HepG2 (cell line): ENCODE measurements around the gene LRRC42. TPM values are rescaled to one million over a fixed set of nuclear protein-coding genes. Genes with fewer than 3 reads are reported as not detected.

Source experiments
- ATRX ChIP-seq: sonication (generic); formaldehyde crosslinking; IDR thresholded peaks from 2 replicates; pipeline ENCODE4 v1.4.0; 2020; ENCODE audit warnings: missing genetic modification reagents, borderline replicate concordance
- CBX1 ChIP-seq: IDR thresholded peaks from one replicate; pipeline ENCODE4 v1.6.1; 2016; ENCODE audit warnings: antibody characterized with exemption, low read depth
- CEBPB ChIP-seq: IDR thresholded peaks from 2 replicates; pipeline ENCODE4 v1.6.1; 2011; ENCODE audit warnings: low read depth, low read length, improper control_type of control experiment, borderline replicate concordance
- ELF1 ChIP-seq: sonication (generic); formaldehyde crosslinking; IDR thresholded peaks from 2 replicates; pipeline ENCODE4 v1.4.0; 2020; ENCODE audit warnings: missing genetic modification reagents
- ELF4 ChIP-seq: sonication (generic); formaldehyde crosslinking; IDR thresholded peaks from 2 replicates; pipeline ENCODE4 v1.5.0; 2020; ENCODE audit warnings: missing genetic modification reagents, mild to moderate bottlenecking, moderate library complexity, borderline replicate concordance
- GATA4 ChIP-seq: sonication (generic); IDR thresholded peaks from 2 replicates; pipeline ENCODE4 v1.6.1; 2016; ENCODE audit warnings: antibody characterized with exemption, low read depth, borderline replicate concordance
- MAFF ChIP-seq: IDR thresholded peaks from 2 replicates; pipeline ENCODE4 v1.6.1; 2011; ENCODE audit warnings: low read depth, low read length, improper control_type of control experiment
- MED1 ChIP-seq: sonication (generic); formaldehyde crosslinking; IDR thresholded peaks from 2 replicates; pipeline ENCODE4 v1.4.0; 2020; ENCODE audit warnings: missing genetic modification reagents
- MXI1 ChIP-seq: IDR thresholded peaks from 3 replicates; pipeline ENCODE4 v1.6.1; 2012; ENCODE audit warnings: low read depth, low read length, inconsistent platforms, borderline replicate concordance
- PHF21A ChIP-seq: sonication (generic); formaldehyde crosslinking; IDR thresholded peaks from 2 replicates; pipeline ENCODE4 v1.5.0; 2020; ENCODE audit warnings: mild to moderate bottlenecking, missing genetic modification reagents
- RCOR2 ChIP-seq: IDR thresholded peaks from 2 replicates; pipeline ENCODE4 v1.6.1; 2016; ENCODE audit warnings: missing biosample characterization, missing genetic modification reagents
- ZNF224 ChIP-seq: sonication (generic); formaldehyde crosslinking; IDR thresholded peaks from 2 replicates; pipeline ENCODE4 v1.5.0; 2020; ENCODE audit warnings: mild to moderate bottlenecking, missing genetic modification reagents
- ZNF563 ChIP-seq: sonication (generic); formaldehyde crosslinking; IDR thresholded peaks from 2 replicates; pipeline ENCODE4 v1.8.0; 2022; ENCODE audit warnings: mild to moderate bottlenecking, moderate library complexity, missing genetic modification reagents
- ZNF850 ChIP-seq: sonication (generic); formaldehyde crosslinking; conservative IDR thresholded peaks from 2 replicates; pipeline ENCODE4 v1.9.0; 2021; ENCODE audit warnings: mild to moderate bottlenecking, missing genetic modification reagents
- polyA plus RNA-seq, 8 experiments: library from polyadenylated mRNA; depleted of rRNA in 3 of 8; stranded (reverse) in 7 of 8; unstranded in 1 of 8; fragments of >200 nt; fragmentation: Illumina TruSeq in 4 of 8; extraction: Trizol in 4 of 8; gene quantifications; 2 replicates each; pipeline versions ENCODE4 v1.2.1 to v1.2.3, GENCODE V29; 2011 to 2016; ENCODE audit warnings: low read depth in 4 of 8, missing spikeins in 1 of 8, mixed read lengths in 1 of 8; ENCODE audit not compliant: insufficient read depth in 1 of 8
- total RNA-seq, 5 experiments: library from RNA; depleted of rRNA; stranded (reverse); fragments of >200 nt; fragmentation: Illumina TruSeq; extraction: Trizol; gene quantifications; 2 replicates each; pipeline ENCODE4 v1.2.3, GENCODE V29; 2016; ENCODE audit warnings: low read depth in 1 of 5
- TF ChIP-seq, protein P1 (sequence below): sonication (generic); formaldehyde crosslinking; IDR thresholded peaks from 2 replicates; pipeline ENCODE4 v1.4.0; 2020; ENCODE audit warnings: missing genetic modification reagents
- TF ChIP-seq, protein P2 (sequence below): sonication (generic); formaldehyde crosslinking; IDR thresholded peaks from 2 replicates; pipeline ENCODE4 v1.8.0; 2022; ENCODE audit warnings: mild to moderate bottlenecking, missing genetic modification reagents
- TF ChIP-seq, protein P3 (sequence below): sonication (generic); formaldehyde crosslinking; IDR thresholded peaks from 2 replicates; pipeline ENCODE4 v1.4.0; 2020; ENCODE audit warnings: mild to moderate bottlenecking, missing genetic modification reagents
- TF ChIP-seq, protein P4 (sequence below): sonication (generic); formaldehyde crosslinking; conservative IDR thresholded peaks from 2 replicates; pipeline ENCODE4 v1.5.0; 2020; ENCODE audit warnings: missing genetic modification reagents

The LRRC42 gene
- total and polyA plus RNA-seq, 2 of the 13 experiments (the other 11 are each of a cell fraction or from before 2014, with no cell fraction given): 30.6 to 43.6 TPM

DNA sequence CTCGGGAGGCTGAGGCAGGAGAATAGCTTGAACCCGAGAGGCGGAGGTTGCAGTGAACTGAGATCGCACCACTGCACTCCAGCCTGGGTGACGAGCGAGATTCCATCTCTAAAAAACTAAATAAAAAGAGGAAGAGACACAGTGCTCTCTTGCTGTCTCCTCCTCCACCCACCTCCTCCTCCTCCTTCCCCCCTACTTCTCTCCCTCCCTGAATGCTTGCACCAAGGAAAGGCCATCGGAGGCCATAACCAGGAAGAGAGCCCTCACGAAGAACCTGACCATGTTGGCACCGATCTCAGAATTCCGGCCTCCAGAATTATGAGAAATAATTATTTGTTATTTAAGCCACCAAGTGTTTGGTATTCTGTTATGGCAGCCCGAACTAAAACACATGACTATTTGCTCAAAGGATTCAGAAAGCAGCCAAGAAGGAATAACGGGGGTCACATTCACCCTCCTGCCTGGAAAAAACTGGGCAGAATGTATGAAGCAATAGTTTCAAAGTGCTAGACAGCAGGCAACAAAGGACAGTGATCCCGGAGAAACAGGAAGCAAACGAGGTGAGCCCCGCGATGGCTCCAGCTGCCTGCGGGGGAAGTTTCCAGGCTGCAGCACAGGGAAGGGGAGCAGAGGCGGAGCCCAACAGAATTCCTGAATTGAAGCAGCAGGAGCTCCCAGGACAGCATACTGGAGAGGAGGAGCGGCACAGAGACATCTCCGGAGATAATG lies 36.0 kb downstream of the LRRC42 start (continued):
- TF ChIP-seq, protein P1, sequence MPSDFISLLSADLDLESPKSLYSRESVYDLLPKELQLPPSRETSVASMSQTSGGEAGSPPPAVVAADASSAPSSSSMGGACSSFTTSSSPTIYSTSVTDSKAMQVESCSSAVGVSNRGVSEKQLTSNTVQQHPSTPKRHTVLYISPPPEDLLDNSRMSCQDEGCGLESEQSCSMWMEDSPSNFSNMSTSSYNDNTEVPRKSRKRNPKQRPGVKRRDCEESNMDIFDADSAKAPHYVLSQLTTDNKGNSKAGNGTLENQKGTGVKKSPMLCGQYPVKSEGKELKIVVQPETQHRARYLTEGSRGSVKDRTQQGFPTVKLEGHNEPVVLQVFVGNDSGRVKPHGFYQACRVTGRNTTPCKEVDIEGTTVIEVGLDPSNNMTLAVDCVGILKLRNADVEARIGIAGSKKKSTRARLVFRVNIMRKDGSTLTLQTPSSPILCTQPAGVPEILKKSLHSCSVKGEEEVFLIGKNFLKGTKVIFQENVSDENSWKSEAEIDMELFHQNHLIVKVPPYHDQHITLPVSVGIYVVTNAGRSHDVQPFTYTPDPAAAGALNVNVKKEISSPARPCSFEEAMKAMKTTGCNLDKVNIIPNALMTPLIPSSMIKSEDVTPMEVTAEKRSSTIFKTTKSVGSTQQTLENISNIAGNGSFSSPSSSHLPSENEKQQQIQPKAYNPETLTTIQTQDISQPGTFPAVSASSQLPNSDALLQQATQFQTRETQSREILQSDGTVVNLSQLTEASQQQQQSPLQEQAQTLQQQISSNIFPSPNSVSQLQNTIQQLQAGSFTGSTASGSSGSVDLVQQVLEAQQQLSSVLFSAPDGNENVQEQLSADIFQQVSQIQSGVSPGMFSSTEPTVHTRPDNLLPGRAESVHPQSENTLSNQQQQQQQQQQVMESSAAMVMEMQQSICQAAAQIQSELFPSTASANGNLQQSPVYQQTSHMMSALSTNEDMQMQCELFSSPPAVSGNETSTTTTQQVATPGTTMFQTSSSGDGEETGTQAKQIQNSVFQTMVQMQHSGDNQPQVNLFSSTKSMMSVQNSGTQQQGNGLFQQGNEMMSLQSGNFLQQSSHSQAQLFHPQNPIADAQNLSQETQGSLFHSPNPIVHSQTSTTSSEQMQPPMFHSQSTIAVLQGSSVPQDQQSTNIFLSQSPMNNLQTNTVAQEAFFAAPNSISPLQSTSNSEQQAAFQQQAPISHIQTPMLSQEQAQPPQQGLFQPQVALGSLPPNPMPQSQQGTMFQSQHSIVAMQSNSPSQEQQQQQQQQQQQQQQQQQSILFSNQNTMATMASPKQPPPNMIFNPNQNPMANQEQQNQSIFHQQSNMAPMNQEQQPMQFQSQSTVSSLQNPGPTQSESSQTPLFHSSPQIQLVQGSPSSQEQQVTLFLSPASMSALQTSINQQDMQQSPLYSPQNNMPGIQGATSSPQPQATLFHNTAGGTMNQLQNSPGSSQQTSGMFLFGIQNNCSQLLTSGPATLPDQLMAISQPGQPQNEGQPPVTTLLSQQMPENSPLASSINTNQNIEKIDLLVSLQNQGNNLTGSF: no peak
- TF ChIP-seq ELF4 (CRISPR knock-in tag): 0 out of 2 replicates have a peak, but pooled peaks have one; percentile 69
- TF ChIP-seq, protein P2, sequence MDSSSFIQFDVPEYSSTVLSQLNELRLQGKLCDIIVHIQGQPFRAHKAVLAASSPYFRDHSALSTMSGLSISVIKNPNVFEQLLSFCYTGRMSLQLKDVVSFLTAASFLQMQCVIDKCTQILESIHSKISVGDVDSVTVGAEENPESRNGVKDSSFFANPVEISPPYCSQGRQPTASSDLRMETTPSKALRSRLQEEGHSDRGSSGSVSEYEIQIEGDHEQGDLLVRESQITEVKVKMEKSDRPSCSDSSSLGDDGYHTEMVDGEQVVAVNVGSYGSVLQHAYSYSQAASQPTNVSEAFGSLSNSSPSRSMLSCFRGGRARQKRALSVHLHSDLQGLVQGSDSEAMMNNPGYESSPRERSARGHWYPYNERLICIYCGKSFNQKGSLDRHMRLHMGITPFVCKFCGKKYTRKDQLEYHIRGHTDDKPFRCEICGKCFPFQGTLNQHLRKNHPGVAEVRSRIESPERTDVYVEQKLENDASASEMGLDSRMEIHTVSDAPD (CRISPR knock-in tag): no peak
- TF ChIP-seq PHF21A (CRISPR knock-in tag): 0 out of 2 replicates have a peak, but pooled peaks have one; percentile 34
- no peak for TF ChIP-seq MAFF
- TF ChIP-seq MED1: peak; percentile 35
- TF ChIP-seq ATRX (CRISPR knock-in tag): no peak
- TF ChIP-seq RCOR2 (CRISPR knock-in tag): no peak
- no peak for TF ChIP-seq ZNF563
- TF ChIP-seq ELF1: peak; percentile 80
- TF ChIP-seq, protein P3, sequence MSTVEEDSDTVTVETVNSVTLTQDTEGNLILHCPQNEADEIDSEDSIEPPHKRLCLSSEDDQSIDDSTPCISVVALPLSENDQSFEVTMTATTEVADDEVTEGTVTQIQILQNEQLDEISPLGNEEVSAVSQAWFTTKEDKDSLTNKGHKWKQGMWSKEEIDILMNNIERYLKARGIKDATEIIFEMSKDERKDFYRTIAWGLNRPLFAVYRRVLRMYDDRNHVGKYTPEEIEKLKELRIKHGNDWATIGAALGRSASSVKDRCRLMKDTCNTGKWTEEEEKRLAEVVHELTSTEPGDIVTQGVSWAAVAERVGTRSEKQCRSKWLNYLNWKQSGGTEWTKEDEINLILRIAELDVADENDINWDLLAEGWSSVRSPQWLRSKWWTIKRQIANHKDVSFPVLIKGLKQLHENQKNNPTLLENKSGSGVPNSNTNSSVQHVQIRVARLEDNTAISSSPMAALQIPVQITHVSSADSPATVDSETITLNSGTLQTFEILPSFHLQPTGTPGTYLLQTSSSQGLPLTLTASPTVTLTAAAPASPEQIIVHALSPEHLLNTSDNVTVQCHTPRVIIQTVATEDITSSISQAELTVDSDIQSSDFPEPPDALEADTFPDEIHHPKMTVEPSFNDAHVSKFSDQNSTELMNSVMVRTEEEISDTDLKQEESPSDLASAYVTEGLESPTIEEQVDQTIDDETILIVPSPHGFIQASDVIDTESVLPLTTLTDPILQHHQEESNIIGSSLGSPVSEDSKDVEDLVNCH: no peak
- no peak for TF ChIP-seq ZNF850 (CRISPR knock-in tag)
- TF ChIP-seq CEBPB: peak; percentile 94
- TF ChIP-seq, protein P4, sequence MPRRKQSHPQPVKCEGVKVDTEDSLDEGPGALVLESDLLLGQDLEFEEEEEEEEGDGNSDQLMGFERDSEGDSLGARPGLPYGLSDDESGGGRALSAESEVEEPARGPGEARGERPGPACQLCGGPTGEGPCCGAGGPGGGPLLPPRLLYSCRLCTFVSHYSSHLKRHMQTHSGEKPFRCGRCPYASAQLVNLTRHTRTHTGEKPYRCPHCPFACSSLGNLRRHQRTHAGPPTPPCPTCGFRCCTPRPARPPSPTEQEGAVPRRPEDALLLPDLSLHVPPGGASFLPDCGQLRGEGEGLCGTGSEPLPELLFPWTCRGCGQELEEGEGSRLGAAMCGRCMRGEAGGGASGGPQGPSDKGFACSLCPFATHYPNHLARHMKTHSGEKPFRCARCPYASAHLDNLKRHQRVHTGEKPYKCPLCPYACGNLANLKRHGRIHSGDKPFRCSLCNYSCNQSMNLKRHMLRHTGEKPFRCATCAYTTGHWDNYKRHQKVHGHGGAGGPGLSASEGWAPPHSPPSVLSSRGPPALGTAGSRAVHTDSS (CRISPR knock-in tag): no peak
- TF ChIP-seq ZNF224 (CRISPR knock-in tag): no peak
- no peak for TF ChIP-seq MXI1
- no peak for TF ChIP-seq GATA4
- no peak for TF ChIP-seq CBX1
